Prostate gland (tissue), 2 donors: Measurements from ENCODE around the gene MRPS12. TPM values are rescaled to one million over a fixed set of nuclear protein-coding genes. Genes with fewer than 3 reads are reported as not detected.

Experiments used
- DNase-seq: peaks from one replicate; pipeline ENCODE4 v3.0.0-alpha.2; 2019; ENCODE audit warnings: low spot score
- H3K27ac ChIP-seq, 2 donors: fragments of 200-600 bp; sonication (generic); 2 replicates each; pipeline ENCODE4 v1.5.1; 2017 to 2019
- H3K27me3 ChIP-seq: fragments of 200-600 bp; sonication (generic); replicated peaks from 2 replicates; pipeline ENCODE4 v1.5.1; 2019; ENCODE audit not compliant: insufficient read depth
- H3K36me3 ChIP-seq, 2 donors: fragments of 200-600 bp; sonication (generic); 1 replicate in 1 of 2; 2 replicates in 1 of 2; pipeline versions ENCODE4 v1.5.1 to v1.8.1; 2017 to 2019
- H3K4me1 ChIP-seq: fragments of 200-600 bp; sonication (generic); replicated peaks from 2 replicates; pipeline ENCODE4 v1.5.1; 2019
- H3K4me3 ChIP-seq, 2 donors: fragments of 200-600 bp; sonication (generic); 2 replicates each; pipeline ENCODE4 v1.5.1; 2017 to 2019
- H3K9me3 ChIP-seq: fragments of 200-600 bp; sonication (generic); 2 replicates; pipeline ENCODE4 v1.5.1; 2017
- CTCF ChIP-seq, 4 experiments: fragments of 200-600 bp in 2 of 4; fragments of 450-650 bp in 2 of 4; sonication (generic) in 2 of 4; IDR thresholded peaks; 1 replicate in 3 of 4; 2 replicates in 1 of 4; pipeline ENCODE4 v1.5.1; 2016 to 2019; ENCODE audit warnings: antibody characterized with exemption in 4 of 4, mild to moderate bottlenecking in 2 of 4, moderate library complexity in 2 of 4
- POLR2A ChIP-seq: fragments of 450-650 bp; IDR thresholded peaks from one replicate; pipeline ENCODE4 v1.6.1; 2016; ENCODE audit warnings: antibody characterized with exemption, mild to moderate bottlenecking
- POLR2AphosphoS5 ChIP-seq: sonication (generic); formaldehyde crosslinking; IDR thresholded peaks from one replicate; pipeline ENCODE4 v1.6.1; 2017; ENCODE audit warnings: antibody characterized with exemption
- WGBS: methylation state at CpG from one replicate; pipeline ENCODE4 v1.1.5; 2018; 5-methylcytosine and 5-hydroxymethylcytosine counted together
- intact Hi-C: fragments of 100-400 bp; cut with DNase I; formaldehyde crosslinking; loops from one replicate; pipeline ENCODE4 v1.14.2; 2022
- total RNA-seq, 2 donors: library from RNA; depleted of rRNA; stranded (reverse); fragments of >200 nt; gene quantifications; one replicate each; pipeline ENCODE4 v1.1.0, GENCODE V29; 2016

MRPS12 gene
- total RNA-seq, 2 donors from 2014 or later = 32.0 to 41.5 TPM

GRCh38 chr19:38890686-38891085 lies 40.1 kb upstream of the MRPS12 start:
- Histone ChIP-seq H3K9me3 (no peaks in the 10 kb centered on the region), H3K27ac (no peak overlapping the region), H3K36me3 (peaks cover 5 to 9% of the 10 kb centered on the region in 2 donors), H3K4me3 (no peak overlapping the region), H3K4me1 (no peaks in the 10 kb centered on the region), H3K27me3 (no peaks in the 10 kb centered on the region)
- no peak for TF ChIP-seq POLR2A
- no peak for TF ChIP-seq CTCF (IDR thresholded peaks at IDR 0.05)
- no peak for TF ChIP-seq POLR2AphosphoS5
- intact Hi-C loops = no loop called here
- no peak for DNase-seq

GRCh38 chr19:38891771-38892170 lies 39.0 kb upstream of the MRPS12 start:
- no peaks in the 10 kb centered on the region for H3K27me3 ChIP-seq
- intact Hi-C loops = no loop called here
- TF ChIP-seq POLR2A = no peak
- TF ChIP-seq POLR2AphosphoS5 = no peak
- no peak for TF ChIP-seq CTCF (IDR thresholded peaks at IDR 0.05)
- no peak overlapping the region for H3K4me3 ChIP-seq
- no peaks in the 10 kb centered on the region for H3K4me1 ChIP-seq
- DNase-seq = no peak
- peaks cover 5 to 9% of the 10 kb centered on the region in 2 donors for H3K36me3 ChIP-seq
- H3K9me3 ChIP-seq = no peaks in the 10 kb centered on the region
- WGBS = 85% methylated on average over 6 of the region's 6 CpGs
- no peak overlapping the region for H3K27ac ChIP-seq

GRCh38 chr19:38892841-38893240 lies 37.9 kb upstream of the MRPS12 start:
- TF ChIP-seq POLR2A = no peak
- no peak for TF ChIP-seq CTCF (IDR thresholded peaks at IDR 0.05)
- TF ChIP-seq POLR2AphosphoS5 = no peak
- Histone ChIP-seq H3K4me1 (no peaks in the 10 kb centered on the region), H3K4me3 (no peak overlapping the region), H3K9me3 (no peaks in the 10 kb centered on the region), H3K36me3 (peaks cover 5 to 9% of the 10 kb centered on the region in 2 donors), H3K27me3 (no peaks in the 10 kb centered on the region), H3K27ac (no peak overlapping the region)
- DNase-seq = no peak
- 73% methylated on average over 5 of the region's 5 CpGs for WGBS
- intact Hi-C loops = no loop called here

GRCh38 chr19:38893341-38893771 lies 37.4 kb upstream of the MRPS12 start:
- Histone ChIP-seq H3K27me3 (no peaks in the 10 kb centered on the region), H3K27ac (no peak overlapping the region), H3K9me3 (no peaks in the 10 kb centered on the region), H3K36me3 (peaks cover 5 to 9% of the 10 kb centered on the region in 2 donors), H3K4me3 (no peak overlapping the region), H3K4me1 (no peaks in the 10 kb centered on the region)
- intact Hi-C loops = no loop called here
- DNase-seq = no peak
- 88% methylated on average over 14 of the region's 14 CpGs for WGBS
- TF ChIP-seq POLR2AphosphoS5 (no peak), CTCF (IDR thresholded peaks at IDR 0.05) (no peak), POLR2A (no peak)

GRCh38 chr19:38894968-38895367 lies 35.8 kb upstream of the MRPS12 start:
- intact Hi-C loops = loop anchor here (5.0 kb wide), 1 partner anchor 43 kb away; no protein-coding TSS in a partner anchor
- TF ChIP-seq POLR2A (no peak), CTCF (IDR thresholded peaks at IDR 0.05) (no peak), POLR2AphosphoS5 (no peak)
- Histone ChIP-seq H3K4me3 (no peak overlapping the region), H3K27me3 (no peaks in the 10 kb centered on the region), H3K36me3 (no peaks in the 10 kb centered on the region), H3K9me3 (no peaks in the 10 kb centered on the region), H3K27ac (no peak overlapping the region), H3K4me1 (no peaks in the 10 kb centered on the region)
- no peak for DNase-seq
- WGBS = 71% methylated on average over 9 of the region's 9 CpGs
